Endometrial microvascular endothelial cells (primary cell): ENCODE measurements around the gene RIMBP3C. TPM values are rescaled to one million over a fixed set of nuclear protein-coding genes. Genes with fewer than 3 reads are reported as not detected.
"Not testable (repeated sequence)": the region's sequence is repeated elsewhere in the genome, so short reads cannot be mapped to it uniquely, and the experiment has no call there.

Experiments used
- in situ Hi-C: cut with HindIII; loops from 2 replicates; pipeline ENCODE4 v1.10.0; 2017; ENCODE audit warnings: low sequenced_read_pairs, low pct_unique_long_range_greater_than_20kb; ENCODE audit errors: inconsistent ontology term
- total RNA-seq: library from RNA; depleted of rRNA; stranded (reverse); fragments of >200 nt; gene quantifications from one replicate; pipeline ENCODE4 v1.2.3, GENCODE V29; 2015; ENCODE audit errors: inconsistent ontology term

The RIMBP3C gene, protein sequence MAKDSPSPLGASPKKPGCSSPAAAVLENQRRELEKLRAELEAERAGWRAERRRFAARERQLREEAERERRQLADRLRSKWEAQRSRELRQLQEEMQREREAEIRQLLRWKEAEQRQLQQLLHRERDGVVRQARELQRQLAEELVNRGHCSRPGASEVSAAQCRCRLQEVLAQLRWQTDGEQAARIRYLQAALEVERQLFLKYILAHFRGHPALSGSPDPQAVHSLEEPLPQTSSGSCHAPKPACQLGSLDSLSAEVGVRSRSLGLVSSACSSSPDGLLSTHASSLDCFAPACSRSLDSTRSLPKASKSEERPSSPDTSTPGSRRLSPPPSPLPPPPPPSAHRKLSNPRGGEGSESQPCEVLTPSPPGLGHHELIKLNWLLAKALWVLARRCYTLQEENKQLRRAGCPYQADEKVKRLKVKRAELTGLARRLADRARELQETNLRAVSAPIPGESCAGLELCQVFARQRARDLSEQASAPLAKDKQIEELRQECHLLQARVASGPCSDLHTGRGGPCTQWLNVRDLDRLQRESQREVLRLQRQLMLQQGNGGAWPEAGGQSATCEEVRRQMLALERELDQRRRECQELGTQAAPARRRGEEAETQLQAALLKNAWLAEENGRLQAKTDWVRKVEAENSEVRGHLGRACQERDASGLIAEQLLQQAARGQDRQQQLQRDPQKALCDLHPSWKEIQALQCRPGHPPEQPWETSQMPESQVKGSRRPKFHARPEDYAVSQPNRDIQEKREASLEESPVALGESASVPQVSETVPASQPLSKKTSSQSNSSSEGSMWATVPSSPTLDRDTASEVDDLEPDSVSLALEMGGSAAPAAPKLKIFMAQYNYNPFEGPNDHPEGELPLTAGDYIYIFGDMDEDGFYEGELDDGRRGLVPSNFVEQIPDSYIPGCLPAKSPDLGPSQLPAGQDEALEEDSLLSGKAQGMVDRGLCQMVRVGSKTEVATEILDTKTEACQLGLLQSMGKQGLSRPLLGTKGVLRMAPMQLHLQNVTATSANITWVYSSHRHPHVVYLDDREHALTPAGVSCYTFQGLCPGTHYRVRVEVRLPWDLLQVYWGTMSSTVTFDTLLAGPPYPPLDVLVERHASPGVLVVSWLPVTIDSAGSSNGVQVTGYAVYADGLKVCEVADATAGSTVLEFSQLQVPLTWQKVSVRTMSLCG (N-terminal part only)
- not detected for total RNA-seq

- in situ Hi-C loops, result not testable (repeated sequence)
Observed at GRCh38 chr22:21551361-21551760, at the start of gene RIMBP3C. Gene RIMBP3C (minus strand): TSS chr22:21551461. CDS start chr22:21550976, 485 bp downstream.

- in situ Hi-C loops, result no loop called here
Observed at GRCh38 chr22:21599053-21599893, 48.0 kb upstream of the RIMBP3C start.

DNA sequence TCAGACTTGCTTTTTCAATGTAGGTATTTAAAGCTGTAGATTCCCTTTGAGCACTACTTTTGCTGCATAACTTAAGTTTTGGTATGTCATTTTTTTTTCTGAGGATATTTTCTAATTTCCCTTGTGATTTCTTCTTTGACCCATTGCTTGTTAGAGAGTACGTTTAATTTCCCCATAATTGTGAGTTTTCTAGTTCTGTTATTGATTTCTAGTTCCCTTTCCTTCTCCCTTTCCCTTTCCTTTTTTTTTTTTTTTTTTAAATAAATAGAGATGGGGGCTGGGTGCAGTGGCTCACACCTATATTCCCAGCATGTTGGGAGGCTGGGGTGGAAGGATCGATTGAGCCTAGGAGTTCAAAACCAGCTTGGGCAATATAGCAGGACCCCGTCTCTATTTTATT is 47.0 kb upstream of the RIMBP3C start:
- in situ Hi-C loops, result no loop called here

- in situ Hi-C loops, result not testable (repeated sequence)
Observed at GRCh38 chr22:21596356-21597135, 45.3 kb upstream of the RIMBP3C start.

DNA sequence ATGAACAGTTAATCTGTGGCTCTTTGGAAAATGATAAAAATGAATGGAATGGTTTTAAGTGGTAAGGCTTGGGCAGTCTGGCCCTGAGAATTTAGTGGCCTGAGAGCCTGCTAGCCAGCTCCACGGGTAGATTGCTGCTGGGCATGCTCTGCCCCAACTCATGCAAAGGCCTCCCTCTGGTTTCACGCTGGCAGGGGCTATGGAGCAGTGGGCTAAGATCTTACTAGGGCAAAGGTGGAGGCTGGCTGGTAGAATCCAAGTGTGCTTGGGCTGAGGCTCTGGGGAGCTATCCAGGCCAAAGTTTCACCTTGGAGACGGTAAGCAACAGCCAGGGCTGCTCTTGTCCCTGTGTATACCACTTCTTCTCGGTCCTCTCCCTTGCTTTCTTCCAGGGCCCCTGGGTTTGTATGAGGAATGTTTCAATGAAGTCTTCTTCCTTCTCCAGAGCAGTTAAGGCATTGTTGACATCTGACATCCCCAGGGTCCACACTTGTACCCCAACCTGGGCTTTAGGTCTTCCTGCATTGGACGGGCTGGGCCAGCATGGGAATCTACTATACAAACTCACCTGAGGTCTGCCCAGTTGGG is 43.7 kb upstream of the RIMBP3C start:
- in situ Hi-C loops, result no loop called here

DNA sequence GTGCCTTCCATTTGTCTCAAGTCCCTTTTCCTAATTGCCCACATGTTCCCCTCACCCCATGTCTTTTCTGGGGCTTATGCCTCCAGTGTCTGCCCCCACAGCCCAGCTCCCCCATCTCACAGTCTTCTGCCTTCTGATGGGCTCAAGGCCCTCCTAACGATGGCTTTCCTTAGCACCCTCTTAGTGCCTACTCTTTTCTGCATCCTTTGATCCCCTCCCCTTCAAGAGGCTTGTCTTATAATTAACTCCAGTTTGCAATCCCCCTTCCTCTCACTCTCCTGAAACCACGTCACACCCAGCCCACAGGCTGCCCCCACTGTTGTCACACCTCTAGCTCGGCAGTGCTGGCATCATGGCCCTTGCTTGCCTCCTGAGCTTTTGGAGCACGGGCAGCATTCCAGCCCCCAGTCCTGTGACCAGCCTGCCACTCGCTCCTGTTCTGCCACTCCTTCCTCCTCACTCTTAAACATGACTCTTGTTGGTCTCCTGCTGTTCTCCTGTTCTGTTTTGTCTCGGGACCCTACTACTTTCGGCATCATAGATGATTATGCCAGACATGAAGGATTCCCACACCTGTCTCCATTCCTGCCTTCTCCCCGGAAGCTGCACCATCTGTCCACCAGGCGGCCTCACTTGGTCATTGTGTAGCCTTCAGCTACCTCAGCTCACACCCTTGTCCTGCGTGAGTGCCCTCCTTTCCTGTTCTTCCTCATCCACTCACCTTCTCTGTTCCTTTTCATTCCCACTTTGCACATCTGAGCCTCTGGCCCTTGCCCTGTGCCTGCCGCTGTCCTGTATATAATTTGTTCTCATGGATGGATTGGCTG is 42.4 kb upstream of the RIMBP3C start:
- in situ Hi-C loops, result no loop called here

- in situ Hi-C loops, result no loop called here
Observed at GRCh38 chr22:21592422-21592821, 41.2 kb upstream of the RIMBP3C start.

- in situ Hi-C loops, result no loop called here
Observed at GRCh38 chr22:21591695-21592094, 40.4 kb upstream of the RIMBP3C start.

DNA sequence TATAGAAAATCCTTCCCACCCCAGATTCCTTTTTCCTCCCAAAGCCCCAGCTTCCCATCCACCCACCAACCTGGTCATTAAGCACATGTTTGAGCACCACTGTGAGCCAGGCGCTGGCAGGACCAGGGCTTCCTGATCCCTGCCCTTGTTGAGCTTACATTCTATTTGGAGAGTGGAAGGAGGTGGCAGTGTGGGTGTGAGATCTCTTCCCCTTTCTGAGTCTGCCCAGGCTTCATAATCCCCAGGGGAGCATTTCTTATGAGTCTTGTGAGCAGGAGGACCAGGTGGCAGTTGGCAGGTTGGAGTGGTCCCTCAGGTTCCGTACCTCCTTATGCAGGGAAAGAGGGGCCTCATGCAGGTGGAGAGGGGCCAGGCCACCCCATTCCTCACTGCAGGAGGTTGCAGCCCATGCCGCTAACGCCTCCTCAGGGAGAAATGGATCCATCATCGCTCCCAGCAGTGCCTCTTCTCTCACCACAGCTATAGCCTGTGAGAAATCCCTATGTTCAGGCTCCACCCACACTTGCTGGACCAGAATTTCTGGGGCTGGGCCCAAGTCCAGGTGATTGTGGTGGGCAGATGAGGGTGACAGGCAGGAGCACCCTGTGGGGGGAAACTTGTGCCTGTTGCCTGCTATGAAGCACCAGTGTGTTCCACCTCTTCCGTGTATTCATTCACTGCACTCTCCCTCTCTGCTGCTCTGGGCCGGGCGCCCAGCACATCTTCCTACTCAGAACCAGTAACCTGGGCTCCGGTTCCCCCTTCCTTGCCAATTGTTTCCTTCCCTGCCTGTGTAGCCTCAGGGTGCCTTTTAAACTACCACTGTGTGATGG is 39.8 kb upstream of the RIMBP3C start:
- in situ Hi-C loops, result no loop called here

- in situ Hi-C loops, result no loop called here
Observed at GRCh38 chr22:21589396-21589795, 38.1 kb upstream of the RIMBP3C start.

DNA sequence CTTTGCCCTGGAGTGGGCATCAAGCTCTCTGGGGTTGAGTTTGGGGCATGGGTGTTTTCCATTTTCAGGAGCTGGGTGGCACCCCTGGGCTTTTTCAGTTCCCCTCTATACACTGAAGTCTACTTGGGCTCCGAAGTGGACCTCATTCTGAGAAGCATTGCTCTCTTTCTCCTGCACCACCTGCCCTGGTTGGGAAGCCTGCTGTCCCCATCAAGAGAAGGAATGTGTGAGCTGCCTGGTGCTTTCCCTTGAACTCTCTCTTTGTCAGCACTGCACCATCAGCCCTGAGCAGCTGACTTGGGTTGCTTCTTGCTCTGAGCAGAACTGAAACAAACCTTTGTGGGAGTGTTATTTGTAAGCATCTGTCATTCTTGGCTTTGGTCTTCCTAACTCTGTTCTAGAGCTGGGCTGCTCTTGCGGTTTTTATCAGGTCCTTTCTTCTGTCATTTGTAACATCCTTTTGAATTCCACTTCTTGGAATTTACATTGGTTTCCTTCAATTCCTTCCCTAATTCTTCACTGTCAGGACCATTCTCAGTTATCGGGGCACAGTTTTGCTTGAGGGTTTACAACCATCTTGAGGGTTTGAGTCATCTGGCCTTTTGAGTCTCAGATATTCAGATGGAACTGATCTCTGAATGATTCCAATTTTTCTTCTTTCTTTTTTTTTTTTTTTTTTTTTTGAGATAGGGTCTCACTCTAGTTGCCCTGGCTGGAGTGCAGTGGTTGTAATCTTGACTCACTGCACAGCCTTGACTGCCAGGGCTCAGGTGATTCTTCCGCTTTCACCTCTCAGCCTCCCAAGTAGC is 36.7 kb upstream of the RIMBP3C start:
- in situ Hi-C loops, result no loop called here

DNA sequence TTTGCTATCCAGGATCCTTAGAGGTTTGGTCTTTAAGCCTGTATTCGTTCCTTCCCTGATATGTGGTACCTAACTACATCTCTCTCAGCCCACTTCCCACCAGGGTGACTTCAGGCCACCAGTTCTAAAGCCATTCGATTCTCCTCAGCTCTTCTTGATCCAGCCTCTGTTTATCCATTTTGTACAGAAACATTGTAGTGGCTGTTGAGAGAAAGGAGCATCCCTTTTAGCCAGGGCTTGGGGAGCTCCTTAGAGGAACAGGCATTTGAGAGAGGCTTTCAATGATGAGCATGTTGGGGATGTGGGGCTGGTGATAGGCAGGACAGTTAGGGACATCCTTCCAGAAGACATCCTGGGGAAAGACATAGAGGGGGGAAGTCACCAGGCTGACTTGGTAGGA is 34.1 kb upstream of the RIMBP3C start:
- in situ Hi-C loops, result no loop called here

- in situ Hi-C loops, result no loop called here
Observed at GRCh38 chr22:21582801-21583740, 31.8 kb upstream of the RIMBP3C start.
